Measurements from ENCODE around the gene AMMECR1L.
"Not testable (repeated sequence)": the region's sequence is repeated elsewhere in the genome, so short reads cannot be mapped to it uniquely, and the experiment has no call there.

AMMECR1L gene

DNA sequence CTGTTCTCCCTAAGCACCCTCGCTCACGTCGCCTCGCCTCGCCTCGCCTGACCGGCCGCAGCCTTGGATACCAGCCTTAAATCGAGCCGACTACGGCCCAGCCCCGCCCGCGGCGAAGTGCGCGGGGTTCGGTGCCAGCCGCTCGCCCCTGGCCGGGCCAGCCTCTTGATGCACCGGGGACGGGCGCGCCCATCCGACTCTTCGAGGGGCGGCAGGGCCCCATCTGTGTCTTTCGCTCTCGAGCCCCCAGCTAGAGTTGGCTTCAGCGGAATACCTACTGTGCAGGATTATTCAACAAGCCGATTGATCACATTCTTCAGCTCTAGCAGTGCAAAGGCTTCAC, 808 bp upstream of the AMMECR1L start:
- DNase-seq, result not testable (repeated sequence)

DNA sequence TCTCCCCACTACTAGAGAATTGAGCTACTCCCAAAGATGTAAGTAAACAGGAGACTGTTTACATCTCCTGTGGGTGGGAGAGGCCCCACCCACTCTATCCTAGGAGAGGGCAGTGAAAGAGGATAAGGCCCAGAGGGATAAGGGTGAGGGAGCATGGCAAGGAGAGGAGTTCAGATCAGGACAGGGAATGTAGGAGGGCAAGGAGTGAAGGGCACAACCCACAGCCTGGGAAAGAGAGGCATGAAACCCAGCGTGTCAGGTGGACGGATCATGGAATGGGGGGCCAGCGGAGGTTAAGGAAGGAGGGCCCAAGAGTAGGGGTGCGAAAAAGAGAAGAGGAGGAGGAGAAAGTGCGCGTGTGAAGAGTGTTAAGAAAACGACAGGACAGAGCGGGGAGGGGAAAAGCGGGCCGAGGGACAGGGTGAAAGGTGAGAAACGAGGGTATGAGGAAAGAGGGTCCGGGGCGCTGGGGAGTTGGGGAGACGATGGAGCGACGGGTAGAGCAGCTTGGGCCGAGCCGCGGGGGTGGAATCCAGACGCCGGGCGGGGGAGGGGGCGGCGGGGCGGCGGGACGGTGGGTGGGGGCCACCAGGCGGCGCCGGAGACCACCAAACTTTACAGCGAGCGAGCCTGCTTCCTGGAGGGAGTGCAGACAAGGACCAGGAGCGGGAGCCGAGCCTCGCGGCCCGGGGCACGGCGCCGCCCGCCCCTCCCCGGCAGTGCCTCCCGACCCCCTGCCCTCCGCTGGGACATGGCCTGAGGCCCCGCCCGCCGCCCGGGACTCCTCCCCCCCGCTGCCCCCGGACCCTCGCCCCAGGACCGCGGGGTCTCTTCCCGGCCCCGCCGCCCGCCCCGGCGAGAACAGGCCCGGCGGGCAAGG, 655 bp downstream of the AMMECR1L start:
- not testable (repeated sequence) for DNase-seq

DNA sequence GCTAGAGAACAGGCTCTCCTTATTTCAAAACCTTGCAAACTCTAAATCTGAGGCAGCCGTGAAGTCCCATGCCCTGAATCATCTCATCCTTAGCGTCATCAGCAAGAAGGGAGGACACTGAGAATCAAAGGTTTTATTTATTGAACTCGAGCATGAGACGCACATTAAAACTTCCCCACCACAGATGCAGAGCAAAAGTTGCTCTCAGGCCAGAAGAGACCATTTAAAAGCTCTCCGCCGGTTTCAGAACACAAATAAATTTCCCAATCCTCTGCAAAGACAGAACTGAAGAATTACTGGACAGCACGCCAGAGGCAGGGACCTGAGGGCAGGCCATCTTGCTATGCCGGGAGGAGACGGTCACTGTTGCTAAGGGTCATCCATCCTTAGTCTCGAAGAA, 1.3 kb downstream of the AMMECR1L start:
- no peak for DNase-seq

DNA sequence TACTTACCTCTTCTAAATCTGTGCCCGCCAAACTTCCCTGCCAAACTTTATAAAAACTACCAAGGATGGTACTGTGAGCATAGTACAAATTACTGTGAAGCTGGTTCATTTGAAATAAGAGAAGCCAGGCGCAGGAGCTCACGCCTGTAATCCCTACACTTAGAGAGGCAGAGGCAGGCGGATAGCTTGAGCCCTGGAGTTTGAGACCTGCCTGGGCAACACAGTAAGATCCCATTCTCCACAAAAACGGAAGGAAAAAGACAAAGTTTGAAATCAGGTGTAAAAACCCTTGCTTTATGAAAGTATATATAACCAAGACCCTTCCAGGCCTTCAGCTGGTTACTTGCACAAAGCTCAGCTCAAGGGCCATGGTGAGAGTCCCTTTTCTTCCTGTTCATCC, 5.9 kb downstream of the AMMECR1L start:
- DNase-seq, result no peak

DNA sequence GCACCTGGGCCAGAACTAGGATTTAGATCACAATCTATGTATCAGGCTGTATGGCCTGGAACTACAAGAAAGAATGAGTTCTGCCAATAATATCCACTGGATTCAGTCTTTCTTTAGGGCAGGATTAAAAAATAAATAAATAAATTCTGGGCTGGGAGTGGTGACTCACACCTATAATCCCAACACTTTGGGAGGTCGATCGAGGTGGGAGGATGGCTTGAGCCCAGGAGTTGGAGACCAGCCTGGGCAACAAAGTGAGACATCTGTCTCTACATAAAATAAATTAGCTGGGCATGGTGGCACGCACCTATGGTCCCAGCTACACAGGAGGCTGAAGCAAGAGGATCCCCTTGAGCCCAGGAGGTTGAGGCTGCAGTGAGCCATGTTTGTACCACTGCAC, 8.1 kb downstream of the AMMECR1L start:
- DNase-seq, result no peak

DNA sequence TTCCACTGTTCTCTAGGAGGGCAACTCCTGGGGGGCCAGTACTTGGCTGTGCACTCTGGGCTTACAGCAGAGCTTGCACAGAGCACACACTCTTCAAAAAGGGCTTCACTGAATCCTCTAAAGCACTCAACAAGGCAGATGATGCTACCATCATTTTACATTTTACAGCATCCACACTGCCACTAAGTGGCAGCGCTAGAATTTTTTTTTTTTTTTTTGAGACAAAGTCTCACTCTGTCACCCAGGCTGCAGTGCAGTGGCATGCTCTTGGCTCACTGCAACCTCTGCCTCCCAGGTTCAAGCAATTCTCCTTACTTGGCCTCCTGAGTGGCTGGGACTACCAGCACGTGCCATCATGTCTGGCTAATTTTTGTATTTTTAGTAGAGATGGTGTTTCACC, 8.6 kb downstream of the AMMECR1L start:
- DNase-seq, result no peak

DNA sequence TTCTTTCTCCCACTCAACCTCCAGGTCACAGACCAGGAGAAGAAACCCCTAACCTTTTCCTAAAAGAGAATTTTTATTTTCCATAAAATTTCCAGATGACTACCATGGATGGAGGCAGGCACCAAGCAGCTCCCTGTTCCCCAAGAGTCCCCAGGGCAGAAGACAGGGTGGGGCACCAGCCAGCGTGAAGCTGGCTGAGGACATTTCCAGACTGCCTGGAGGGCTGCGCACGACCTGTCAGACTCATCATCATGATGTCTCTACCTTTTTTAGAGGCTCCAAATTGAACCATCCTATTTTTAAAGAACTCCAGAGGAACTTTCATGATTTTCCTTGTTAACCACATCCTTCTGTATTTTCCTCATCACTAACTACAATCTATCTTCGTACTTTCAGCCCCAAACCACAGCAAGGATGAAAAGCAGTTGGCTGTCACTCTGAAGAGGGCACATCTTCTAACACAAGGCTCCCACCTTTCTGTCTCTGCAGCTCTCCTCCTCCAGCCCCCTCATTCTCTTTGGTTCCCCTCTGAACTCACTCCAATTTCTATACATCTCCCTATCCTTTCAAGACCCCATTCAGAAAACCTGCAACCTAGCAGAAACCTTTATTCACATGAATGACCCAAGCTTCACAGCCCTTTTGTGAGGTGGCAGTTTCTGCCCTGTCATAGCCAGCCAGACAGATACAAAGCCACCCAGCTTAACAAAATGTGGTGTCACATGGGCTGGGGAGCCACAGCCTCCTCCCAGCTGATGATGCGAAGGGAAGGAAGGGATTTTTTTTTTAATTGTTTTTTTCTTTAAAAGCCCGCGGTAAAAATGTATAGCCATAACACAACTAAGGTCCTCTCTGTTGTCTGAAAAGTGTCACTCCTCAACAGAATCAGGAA, 11.1 kb downstream of the AMMECR1L start:
- DNase-seq, result no peak

DNA sequence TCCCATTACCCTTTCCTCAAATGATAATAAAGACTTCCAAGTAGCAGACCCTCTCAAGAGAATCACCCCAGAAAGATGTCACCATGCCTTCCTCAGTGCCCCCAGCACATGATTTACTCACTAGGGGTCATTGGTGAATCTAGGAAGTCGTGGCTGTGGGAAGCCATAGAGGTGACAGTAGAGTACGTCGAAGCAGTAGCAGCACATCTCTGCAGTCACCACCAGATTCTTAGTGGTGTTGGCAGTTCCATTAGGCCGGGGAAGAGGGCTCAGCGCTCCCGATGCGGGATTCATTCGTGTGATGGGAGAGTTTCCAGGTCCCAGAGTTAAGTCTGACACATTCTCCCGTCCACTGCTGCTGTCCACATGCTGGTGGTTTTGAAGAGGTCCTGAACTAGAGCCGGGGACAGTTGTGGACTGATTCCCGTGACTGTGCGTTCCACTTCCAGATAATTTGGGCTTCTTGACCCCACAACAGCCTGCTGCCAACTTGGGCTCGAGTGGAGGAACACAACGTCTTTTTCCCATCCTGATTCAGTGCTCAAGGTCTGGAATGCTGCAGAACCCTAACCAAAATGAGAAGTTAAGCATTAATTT, 12.0 kb downstream of the AMMECR1L start:
- DNase-seq, result no peak

DNA sequence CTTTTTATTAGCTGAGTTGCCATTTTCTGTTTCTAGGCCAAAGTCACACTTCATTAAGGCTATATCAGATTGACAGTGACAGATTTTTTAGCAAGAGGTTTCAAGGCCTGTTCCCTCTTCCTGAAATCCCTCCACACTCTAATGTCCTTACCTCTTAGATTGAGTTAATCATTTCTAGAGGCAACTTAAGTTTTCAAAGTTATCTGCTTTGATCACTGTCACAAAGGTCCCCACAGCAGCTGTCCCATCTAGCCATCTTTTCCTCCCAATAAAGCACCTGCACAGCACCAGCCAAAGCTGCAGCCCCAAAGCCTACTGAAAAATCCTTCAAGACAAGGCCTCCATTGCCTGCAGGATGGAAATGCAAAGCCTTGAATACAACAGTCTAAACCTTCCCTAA, 13.4 kb downstream of the AMMECR1L start:
- no peak for DNase-seq

DNA sequence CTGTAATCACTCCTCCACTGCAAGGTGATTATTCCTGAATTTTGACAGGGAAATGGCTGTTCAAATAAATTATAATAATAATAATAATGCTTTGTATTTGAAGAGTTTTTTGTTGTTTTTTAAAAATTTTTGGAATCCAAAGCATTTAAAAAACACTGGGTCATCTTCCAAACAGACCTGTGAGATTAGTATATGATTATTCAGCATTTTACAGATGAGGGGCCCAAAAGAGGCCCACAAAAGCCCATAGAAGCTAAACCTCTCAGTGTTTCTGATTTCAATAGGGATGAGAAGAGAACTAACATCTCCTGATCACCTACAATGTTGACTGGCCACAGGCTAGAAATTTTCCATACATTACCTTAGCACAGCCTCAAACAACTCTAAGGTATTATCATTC, 19.8 kb downstream of the AMMECR1L start:
- DNase-seq, result no peak

DNA sequence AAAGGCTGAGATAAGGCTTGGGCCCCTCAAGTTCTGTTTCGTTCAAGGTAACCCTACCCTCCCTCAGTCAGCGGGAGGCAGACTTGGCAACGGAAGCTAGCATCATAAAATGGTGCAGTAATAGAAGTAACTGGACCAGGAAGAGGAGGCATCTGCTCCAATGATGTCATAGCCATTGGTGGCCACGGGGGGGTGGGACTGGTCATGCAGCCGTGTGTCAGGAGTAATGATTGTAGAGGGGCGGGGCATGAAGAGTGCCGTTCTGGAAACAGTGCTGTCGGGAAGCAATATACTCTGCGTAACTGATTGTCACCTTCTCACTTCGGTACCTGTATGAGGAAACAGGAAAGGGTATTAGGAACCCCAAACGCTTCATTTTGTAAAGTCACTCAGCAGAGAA, 20.9 kb downstream of the AMMECR1L start:
- DNase-seq, result no peak

DNA sequence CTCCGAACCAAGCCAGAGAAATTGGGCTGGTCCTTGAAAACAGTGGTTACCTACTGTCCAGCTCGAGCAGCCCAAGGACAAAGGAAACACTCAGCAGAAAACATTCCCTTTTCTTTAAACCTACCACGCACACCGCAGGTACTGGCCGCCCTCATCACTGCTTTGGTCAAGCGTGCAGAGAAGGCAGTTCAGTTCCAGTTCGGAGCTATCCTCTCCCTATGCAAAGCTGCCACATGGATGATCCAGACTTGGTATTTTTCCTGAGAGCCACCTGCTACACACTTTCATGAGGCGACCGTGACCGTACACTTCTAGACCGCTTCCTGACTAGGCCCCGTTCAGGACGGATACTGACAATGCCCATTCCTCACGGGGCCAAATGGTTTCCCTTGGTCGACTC, 23.5 kb downstream of the AMMECR1L start:
- DNase-seq, result no peak

DNA sequence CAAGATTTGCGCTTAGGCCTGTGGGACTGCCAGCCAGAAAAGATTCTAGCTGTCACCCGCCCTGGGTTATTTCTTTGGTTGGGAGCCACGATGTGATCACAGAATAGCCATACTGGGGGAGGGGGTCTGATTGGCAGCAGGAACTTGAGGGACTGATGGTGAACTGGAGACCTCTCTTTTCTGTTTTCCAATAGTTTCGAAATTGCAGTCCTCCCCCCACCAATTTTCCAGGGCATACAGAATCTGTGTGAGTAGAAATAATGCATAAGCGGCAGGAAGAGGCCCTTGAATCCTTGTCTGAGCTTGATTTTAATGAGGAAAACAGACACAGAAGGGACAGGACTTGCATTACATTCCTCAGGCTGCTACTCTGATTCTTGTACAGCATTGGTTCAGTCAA, 25.6 kb downstream of the AMMECR1L start:
- DNase-seq, result no peak

DNA sequence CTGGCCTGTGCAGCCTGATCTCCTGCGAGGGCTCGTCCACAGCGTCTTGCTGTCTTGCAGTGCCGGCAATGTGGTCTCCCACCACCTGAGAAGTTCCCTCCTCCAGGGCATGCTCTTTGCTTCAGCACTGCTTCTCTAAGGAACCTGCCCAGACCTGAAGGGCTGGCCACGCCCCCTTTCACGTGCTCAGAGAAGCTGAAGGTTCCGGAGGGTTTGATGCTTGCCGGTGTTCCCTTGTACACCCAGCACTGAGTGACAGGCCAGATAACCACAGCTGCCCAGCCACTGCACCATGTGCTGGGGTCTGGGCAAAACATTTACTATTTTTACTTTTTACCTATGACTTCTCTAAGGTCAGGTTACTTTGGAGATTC, 26.1 kb downstream of the AMMECR1L start:
- DNase-seq, result no peak

DNA sequence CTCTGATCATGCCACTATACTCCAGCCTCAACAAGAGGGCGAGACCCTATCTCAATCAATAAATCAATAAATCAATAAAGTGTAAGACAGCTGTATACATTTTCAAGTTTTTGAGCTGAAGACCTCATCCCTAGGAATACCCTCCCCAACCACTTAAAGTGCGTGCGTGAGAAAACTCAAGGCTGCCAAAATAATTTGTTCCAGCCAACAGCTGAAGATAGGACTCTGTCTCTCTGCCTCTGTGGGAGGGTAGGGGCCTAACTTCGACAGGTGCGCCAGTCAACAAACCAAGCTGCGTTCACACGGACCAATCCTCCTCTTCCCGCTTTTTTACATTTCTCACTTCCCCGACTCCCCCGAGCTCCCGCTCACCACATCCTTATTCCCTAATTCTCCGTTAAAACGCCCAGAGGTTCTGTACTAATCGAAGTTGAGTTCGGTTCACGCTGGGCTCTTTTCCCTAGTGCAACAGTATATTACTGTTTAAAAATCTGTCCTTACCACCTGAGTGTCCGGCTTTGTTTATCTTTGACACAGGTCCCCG, 28.4 kb downstream of the AMMECR1L start:
- DNase-seq, result no peak

DNA sequence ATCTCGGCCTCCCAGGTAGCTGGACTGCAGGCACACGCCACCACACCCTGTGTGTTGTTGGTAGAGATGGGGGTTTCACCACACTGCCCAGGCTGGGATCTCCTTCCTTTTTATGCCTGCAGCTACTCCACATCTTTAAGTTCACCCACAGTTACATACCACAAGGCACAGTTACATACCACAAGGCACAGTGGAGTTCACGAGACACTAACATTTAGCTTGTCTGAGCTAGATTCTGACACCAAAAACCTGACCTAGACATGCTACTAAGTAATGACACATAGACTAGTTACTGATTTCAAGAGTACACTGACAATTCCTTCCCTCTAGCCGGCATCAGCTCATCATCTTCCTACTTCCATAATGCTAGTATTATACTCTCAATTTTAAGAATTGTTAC, 32.1 kb downstream of the AMMECR1L start:
- DNase-seq, result no peak

DNA sequence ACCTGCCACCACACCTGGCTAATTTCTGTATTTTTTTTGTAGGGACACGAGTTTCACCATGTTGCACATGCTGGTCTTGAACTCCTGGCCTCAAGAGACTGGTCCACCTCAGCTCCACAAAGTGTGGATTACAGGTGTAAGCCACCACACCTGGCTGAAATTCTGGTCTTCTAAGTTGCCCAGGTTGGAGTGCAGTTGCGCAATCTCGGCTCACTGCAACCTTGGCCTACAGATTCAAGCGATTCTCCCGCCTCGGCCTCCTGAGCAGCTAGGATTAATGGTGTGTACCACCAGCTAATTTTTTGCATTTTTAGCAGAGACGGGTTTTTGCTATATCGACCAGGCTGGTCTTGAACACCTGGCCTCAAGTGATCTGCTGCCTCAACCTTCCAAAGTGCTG, 33.4 kb downstream of the AMMECR1L start:
- no peak for DNase-seq

DNA sequence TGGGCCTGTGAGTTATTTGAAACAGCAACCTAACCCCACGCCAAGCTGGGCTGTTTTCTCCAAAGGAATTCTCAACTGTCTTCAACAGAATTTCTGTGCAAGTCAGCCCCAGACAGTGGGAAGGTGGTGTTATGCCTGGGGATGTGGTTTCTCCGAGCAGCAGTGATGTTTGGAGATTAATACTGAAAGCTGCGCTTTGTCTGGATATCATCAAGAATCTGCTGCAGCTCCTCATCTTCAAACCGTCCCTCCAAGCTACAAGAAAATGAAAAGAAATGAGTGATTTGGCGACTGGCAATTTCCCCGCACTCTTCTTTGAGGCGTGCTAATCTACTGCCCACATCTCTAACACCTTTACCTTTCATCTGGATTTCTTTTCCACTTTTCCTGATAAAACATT, 37.8 kb downstream of the AMMECR1L start:
- DNase-seq, result no peak

DNA sequence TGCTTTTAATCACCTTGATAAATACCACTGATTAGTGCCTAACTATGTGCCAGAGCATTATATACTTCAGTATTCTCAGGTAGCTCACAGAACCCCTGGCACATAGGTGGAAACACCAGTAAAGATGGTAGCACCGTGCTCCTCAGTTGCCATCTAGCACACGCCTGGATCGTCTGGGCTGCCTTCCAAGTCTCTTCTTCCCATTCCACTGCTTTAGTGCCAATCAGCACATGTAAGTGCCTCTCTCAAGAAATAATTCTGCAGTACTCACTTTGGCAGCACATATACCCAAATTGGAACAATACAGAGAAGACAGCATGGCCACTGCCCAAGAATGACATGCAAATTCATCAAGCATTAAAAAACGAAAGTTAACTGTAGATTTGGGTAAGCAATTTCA, 40.8 kb downstream of the AMMECR1L start:
- DNase-seq, result no peak

DNA sequence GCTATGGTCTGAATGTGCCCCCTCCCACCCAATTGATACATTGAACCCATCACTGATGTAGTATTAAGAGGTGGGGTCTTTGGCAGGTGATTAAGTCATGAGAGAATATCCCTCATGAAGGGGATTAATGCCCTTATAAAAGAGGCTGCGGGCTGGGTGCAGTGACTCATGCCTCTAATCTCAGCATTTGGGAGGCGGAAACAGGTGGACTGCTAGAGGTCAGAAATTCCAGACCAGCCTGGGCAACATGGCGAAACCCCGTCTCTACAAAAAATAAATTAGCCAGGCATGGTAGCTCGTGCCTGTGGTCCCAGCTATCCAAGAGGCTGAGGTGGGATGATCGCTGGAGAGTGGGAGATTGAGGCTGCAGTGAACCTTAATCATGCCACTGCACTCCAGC, 42.1 kb downstream of the AMMECR1L start:
- no peak for DNase-seq

DNA sequence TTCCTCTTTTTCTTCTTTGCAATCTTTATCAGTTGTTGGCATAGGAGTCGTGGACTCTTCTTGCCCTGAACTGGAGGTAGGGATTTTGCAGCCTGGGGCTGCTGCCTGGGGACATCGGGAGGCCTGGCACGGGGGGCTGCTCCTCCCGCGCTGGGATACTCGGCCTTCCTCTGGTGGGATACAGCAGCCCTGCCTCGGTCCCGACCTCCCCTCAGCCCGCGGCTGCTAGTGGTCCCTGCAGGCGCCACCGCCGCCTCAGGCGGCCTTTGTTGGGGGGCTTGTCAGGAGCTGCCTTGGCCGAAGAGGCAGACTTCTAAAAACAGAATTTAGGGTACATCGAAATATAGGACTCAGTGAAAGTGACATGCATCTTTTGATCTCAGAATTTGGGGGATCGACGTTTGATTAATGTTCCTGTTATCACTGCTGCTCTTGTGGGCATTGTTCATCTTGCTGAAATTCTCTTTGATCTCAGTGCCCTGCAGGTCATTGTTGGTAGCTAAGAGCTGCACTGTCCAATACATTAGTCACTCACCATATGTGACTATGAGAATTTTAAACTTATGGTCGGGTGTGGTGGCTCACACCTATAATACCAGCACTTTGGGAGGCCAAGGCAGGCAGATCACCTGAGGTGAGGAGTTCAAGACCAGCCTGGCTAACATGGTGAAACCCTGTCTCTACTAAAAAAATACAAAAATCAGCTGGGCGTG, 44.1 kb downstream of the AMMECR1L start:
- DNase-seq, result no peak

DNA sequence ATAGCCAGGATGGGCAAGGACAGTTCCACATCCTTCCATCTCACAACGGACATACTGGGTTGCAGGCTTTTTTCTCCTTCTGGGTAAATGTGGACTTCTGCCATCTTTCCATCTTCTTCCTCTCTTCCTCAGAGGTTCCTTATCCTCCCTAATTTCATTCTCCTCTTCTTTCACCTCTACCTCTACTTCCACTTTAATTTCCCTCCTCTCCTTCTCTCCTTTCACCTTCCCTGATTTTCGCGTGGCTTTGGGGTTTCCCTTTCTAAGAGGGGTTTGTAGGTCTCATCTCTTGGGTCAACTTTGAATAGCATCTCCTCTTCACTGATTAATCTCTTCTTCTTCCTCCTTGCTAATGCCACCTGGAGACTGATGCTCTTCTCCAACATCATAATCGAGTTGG, 44.9 kb downstream of the AMMECR1L start:
- no peak for DNase-seq

DNA sequence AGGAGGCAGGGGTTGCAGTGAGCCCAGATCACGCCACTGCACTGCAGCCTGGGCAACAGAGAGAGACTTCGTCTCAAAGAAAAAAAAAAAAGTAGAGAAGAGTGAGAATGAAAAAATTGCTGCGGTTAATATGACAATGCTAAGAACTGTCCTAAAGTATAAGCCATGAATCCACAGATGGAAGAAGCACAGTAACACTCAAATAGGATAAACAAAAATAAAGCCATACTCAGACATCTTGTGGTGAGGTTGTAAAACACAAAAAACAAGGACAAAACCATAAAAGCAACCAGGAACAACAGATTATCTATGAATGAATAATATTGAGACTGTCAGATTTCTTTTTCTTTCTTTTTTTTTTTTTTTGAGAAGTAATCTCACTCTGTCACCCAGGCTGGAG, 50.8 kb downstream of the AMMECR1L start:
- DNase-seq, result no peak
